Gastrocnemius medialis (tissue), 4 donors: ENCODE measurements around the gene MAGI1. TPM values are rescaled to one million over a fixed set of nuclear protein-coding genes. Genes with fewer than 3 reads are reported as not detected.

Source experiments
- ATAC-seq, 2 donors: fragments of 150-250 bp; one replicate each; pipeline ENCODE4 v1.9.1; 2016
- DNase-seq, 2 donors: peaks; one replicate each; pipeline ENCODE4 v3.0.0-alpha.2; 2019
- H3K27ac ChIP-seq, 4 donors: fragments of 200-600 bp; sonication (generic); 1 replicate in 1 of 4; 2 replicates in 3 of 4; pipeline ENCODE4 v1.5.1; 2016 to 2018; ENCODE audit warnings: mild to moderate bottlenecking in 2 of 4, moderate library complexity in 1 of 4
- H3K27me3 ChIP-seq, 3 donors: fragments of 200-600 bp; sonication (generic) in 2 of 3; 1 replicate in 1 of 3; 2 replicates in 2 of 3; pipeline versions ENCODE4 v1.5.1 to v1.6.0; 2016 to 2019; ENCODE audit warnings: mild to moderate bottlenecking in 1 of 3, moderate library complexity in 1 of 3
- H3K36me3 ChIP-seq, 2 donors: fragments of 200-600 bp; sonication (generic) in 1 of 2; one replicate each; pipeline ENCODE4 v1.5.1; 2017 to 2018
- H3K4me1 ChIP-seq, 2 donors: fragments of 200-600 bp; sonication (generic) in 1 of 2; one replicate each; pipeline ENCODE4 v1.5.1; 2016 to 2017; ENCODE audit warnings: mild to moderate bottlenecking in 2 of 2
- H3K4me3 ChIP-seq, 4 donors: fragments of 200-600 bp; sonication (generic) in 3 of 4; 1 replicate in 1 of 4; 2 replicates in 3 of 4; pipeline ENCODE4 v1.5.1; 2016 to 2019; ENCODE audit warnings: mild to moderate bottlenecking in 2 of 4
- H3K9me3 ChIP-seq, 3 donors: fragments of 200-600 bp; sonication (generic) in 2 of 3; 1 replicate in 1 of 3; 2 replicates in 2 of 3; pipeline ENCODE4 v1.5.1; 2016 to 2019
- POLR2A ChIP-seq, 2 donors: fragments of 450-650 bp; IDR thresholded peaks; one replicate each; pipeline ENCODE4 v1.6.1; 2017; ENCODE audit warnings: antibody characterized with exemption in 2 of 2, mild to moderate bottlenecking in 2 of 2, moderate library complexity in 2 of 2
- in situ Hi-C, 4 donors: fragments of 200-750 bp; cut with MboI; loops; one replicate each; pipeline versions ENCODE4 v1.15.0 to v1.8.0; 2017; ENCODE audit warnings: low sequenced_read_pairs in 4 of 4
- intact Hi-C: fragments of 100-400 bp; cut with DNase I; formaldehyde crosslinking; loops from one replicate; pipeline ENCODE4 v1.15.1; 2023; ENCODE audit warnings: low total_unique reads
- total RNA-seq, 4 donors: library from RNA; depleted of rRNA; stranded (reverse); fragments of >200 nt; gene quantifications; one replicate each; pipeline versions ENCODE4 v1.1.0 to v1.2.3, GENCODE V29; 2016
- TF ChIP-seq, protein P1 (sequence below), 5 experiments: fragments of 450-650 bp in 3 of 5; fragments of 200-600 bp in 2 of 5; sonication (generic) in 2 of 5; IDR thresholded peaks in 4 of 5; conservative IDR thresholded peaks in 1 of 5; 1 replicate in 4 of 5; 2 replicates in 1 of 5; pipeline ENCODE4 v1.5.1; 2016 to 2019; ENCODE audit warnings: antibody characterized with exemption in 5 of 5, mild to moderate bottlenecking in 3 of 5, moderate library complexity in 3 of 5

The MAGI1 gene
- total RNA-seq, 4 donors from 2014 or later = 2.6 to 7.5 (median 3.9) TPM

DNA sequence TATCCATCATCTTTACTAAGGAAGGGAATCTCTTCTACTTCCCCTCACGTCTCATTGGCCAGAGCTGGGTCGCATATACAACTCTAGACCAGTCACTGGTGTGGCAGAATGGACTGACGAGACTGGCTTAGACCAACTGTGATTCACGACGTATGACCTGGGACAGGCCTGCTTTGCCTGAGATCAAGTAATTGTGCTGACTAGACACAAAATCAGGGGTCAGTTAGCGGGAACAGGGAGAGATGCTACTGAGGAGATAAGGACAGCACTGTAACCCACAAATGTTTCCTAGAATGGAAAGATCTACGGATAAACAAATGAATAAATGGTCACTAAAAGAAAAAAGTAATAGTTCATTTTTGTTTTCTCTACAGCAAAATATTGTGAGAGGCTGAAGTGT is 308.3 kb downstream of the MAGI1 start:
- TF ChIP-seq POLR2A (IDR thresholded peaks at IDR 0.05) = no peak
- TF ChIP-seq, protein P1, sequence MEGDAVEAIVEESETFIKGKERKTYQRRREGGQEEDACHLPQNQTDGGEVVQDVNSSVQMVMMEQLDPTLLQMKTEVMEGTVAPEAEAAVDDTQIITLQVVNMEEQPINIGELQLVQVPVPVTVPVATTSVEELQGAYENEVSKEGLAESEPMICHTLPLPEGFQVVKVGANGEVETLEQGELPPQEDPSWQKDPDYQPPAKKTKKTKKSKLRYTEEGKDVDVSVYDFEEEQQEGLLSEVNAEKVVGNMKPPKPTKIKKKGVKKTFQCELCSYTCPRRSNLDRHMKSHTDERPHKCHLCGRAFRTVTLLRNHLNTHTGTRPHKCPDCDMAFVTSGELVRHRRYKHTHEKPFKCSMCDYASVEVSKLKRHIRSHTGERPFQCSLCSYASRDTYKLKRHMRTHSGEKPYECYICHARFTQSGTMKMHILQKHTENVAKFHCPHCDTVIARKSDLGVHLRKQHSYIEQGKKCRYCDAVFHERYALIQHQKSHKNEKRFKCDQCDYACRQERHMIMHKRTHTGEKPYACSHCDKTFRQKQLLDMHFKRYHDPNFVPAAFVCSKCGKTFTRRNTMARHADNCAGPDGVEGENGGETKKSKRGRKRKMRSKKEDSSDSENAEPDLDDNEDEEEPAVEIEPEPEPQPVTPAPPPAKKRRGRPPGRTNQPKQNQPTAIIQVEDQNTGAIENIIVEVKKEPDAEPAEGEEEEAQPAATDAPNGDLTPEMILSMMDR (IDR thresholded peaks at IDR 0.05 in 4 of 5, conservative IDR thresholded peaks at IDR 0.05 in 1 of 5) = no peak
- in situ Hi-C loops (loop anchor here in 3 of 4 donors (10.0 to 25.0 kb wide), 3 partner anchors 286 to 1193 kb away; no protein-coding TSS in a partner anchor), intact Hi-C loops (loop anchor here (5.0 kb wide), 1 partner anchor 1198 kb away; no protein-coding TSS in a partner anchor)
- ATAC-seq = no peak
- H3K4me1 ChIP-seq = peaks cover 11 to 17% of the 10 kb centered on the region in 2 donors
- DNase-seq = no peak
- H3K27me3 ChIP-seq = no peaks in the 10 kb centered on the region
- H3K36me3 ChIP-seq = no peaks in the 10 kb centered on the region
- no peak overlapping the region for H3K27ac ChIP-seq
- no peak overlapping the region for H3K4me3 ChIP-seq
- H3K9me3 ChIP-seq = no peaks in the 10 kb centered on the region

DNA sequence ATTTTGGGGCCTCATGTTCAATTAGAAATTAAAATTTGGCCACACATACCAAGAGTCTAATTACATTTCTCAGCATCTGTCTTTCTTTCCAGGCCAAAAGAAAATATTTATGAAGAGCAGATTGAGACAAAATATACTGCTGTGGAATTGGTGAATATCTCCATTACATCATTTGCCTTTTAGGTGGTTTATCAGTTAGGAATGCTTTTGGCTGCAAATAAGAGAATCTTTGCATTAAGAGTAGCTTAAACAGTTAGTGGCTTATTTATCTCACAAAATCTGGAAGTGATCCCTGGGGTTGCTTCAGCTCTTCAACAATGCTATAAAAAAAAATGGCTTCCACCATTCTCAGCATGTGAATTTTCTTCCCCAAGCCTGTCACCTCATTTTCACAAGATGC is 308.7 kb downstream of the MAGI1 start:
- in situ Hi-C loops (loop anchor here in 3 of 4 donors (10.0 to 25.0 kb wide), 3 partner anchors 285 to 1193 kb away; no protein-coding TSS in a partner anchor), intact Hi-C loops (loop anchor here (5.0 kb wide), 1 partner anchor 1198 kb away; no protein-coding TSS in a partner anchor)
- H3K27me3 ChIP-seq = no peaks in the 10 kb centered on the region
- no peak overlapping the region for H3K4me3 ChIP-seq
- no peak for TF ChIP-seq POLR2A (IDR thresholded peaks at IDR 0.05)
- TF ChIP-seq, protein P1 (IDR thresholded peaks at IDR 0.05 in 4 of 5, conservative IDR thresholded peaks at IDR 0.05 in 1 of 5) = no peak
- no peak for DNase-seq
- no peaks in the 10 kb centered on the region for H3K9me3 ChIP-seq
- no peak for ATAC-seq
- H3K36me3 ChIP-seq = no peaks in the 10 kb centered on the region
- peaks cover 11 to 19% of the 10 kb centered on the region in 2 donors for H3K4me1 ChIP-seq
- no peak overlapping the region for H3K27ac ChIP-seq

DNA sequence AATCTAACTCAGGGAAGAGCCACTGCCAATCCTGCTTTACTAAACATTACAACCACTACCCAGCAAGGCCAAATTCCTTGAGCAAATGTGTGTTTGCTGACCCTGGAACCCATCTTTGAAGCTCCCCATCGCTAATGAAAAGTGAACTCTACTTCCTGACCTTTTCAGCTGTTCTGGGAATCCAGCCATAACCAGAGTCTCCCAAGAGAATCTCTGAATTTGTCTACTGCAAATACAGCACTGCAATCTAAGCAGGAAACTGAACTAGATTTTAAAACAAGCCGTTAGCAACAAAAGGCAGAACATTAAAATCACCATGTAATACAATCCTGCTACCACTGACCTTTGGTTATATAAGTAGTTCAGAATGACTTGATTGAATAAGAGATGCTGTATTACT is 309.2 kb downstream of the MAGI1 start:
- no peak for DNase-seq
- Histone ChIP-seq H3K4me1 (peaks cover 11 to 19% of the 10 kb centered on the region in 2 donors), H3K4me3 (no peak overlapping the region), H3K27ac (no peak overlapping the region), H3K36me3 (no peaks in the 10 kb centered on the region), H3K9me3 (no peaks in the 10 kb centered on the region), H3K27me3 (no peaks in the 10 kb centered on the region)
- intact Hi-C loops = no loop called here
- TF ChIP-seq, protein P1 (IDR thresholded peaks at IDR 0.05 in 4 of 5, conservative IDR thresholded peaks at IDR 0.05 in 1 of 5) = no peak
- TF ChIP-seq POLR2A (IDR thresholded peaks at IDR 0.05) = no peak
- in situ Hi-C loops = loop anchor here in 3 of 4 donors (25.0 kb wide), 1 partner anchor 1192 kb away; no protein-coding TSS in a partner anchor
- ATAC-seq = peak; percentile 52 to 60

DNA sequence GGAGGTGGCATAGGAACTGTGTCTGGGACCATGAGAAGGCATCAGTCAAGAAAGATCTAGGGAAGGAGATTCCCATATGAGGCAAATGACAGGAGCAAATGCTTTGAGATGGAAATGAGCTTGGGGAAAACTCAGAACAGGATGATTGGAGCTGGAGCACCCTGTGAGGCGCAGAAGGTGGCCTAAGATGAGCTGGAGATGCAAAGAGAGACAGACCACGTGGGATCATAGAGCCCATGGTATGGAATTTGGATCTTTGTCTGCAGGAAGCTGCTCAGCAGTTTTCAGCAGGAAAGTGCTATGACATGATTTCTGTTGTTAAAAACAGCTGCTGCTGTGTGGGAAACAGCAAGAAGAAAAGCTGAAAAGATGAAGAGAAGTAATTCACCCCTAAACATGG is 310.6 kb downstream of the MAGI1 start:
- Histone ChIP-seq H3K4me1 (peaks cover 11 to 19% of the 10 kb centered on the region in 2 donors), H3K9me3 (no peaks in the 10 kb centered on the region), H3K36me3 (no peaks in the 10 kb centered on the region), H3K4me3 (no peak overlapping the region), H3K27me3 (no peaks in the 10 kb centered on the region), H3K27ac (no peak overlapping the region)
- ATAC-seq = no peak
- TF ChIP-seq POLR2A (IDR thresholded peaks at IDR 0.05) = no peak
- TF ChIP-seq, protein P1 (IDR thresholded peaks at IDR 0.05 in 4 of 5, conservative IDR thresholded peaks at IDR 0.05 in 1 of 5) = no peak
- DNase-seq = no peak
- in situ Hi-C loops (loop anchor here in 3 of 4 donors (25.0 kb wide), 1 partner anchor 1191 kb away; no protein-coding TSS in a partner anchor), intact Hi-C loops (no loop called here)

DNA sequence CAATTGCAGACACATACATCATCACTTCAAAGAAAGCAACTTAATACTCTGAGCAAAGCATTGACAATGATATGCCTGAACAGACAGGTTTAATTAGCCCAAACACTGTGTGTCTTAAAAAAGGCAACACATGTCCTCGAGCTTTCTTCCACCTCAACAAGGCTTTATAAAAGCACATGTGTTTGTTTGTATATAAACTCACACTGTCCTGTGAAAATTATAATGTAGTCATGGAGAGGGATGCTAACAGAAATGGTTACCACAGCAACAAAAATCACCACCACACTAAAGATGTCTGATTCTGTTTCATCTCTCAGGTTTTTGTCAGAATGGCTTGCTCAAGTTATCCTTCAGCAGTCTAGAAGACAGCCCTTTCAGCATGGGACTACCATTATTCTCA is 314.7 kb downstream of the MAGI1 start:
- in situ Hi-C loops (no loop called here), intact Hi-C loops (no loop called here)
- DNase-seq (no peak), ATAC-seq (no peak)
- no peak for TF ChIP-seq POLR2A (IDR thresholded peaks at IDR 0.05)
- TF ChIP-seq, protein P1 (IDR thresholded peaks at IDR 0.05 in 4 of 5, conservative IDR thresholded peaks at IDR 0.05 in 1 of 5) = no peak
- no peak overlapping the region for H3K27ac ChIP-seq
- no peaks in the 10 kb centered on the region for H3K9me3 ChIP-seq
- H3K27me3 ChIP-seq = no peaks in the 10 kb centered on the region
- H3K4me3 ChIP-seq = no peak overlapping the region
- H3K36me3 ChIP-seq = no peaks in the 10 kb centered on the region
- peaks cover under 1 to 9% of the 10 kb centered on the region in 2 donors for H3K4me1 ChIP-seq
